Measurements from ENCODE around the gene PRAC1.
"Not testable (repeated sequence)": the region's sequence is repeated elsewhere in the genome, so short reads cannot be mapped to it uniquely, and the experiment has no call there.

The PRAC1 gene

GRCh38 chr17:48727415-48728175 is 5.3 kb upstream of the PRAC1 start:
- in situ Hi-C loops (cut with HindIII; ENCODE audit: low sequenced_read_pairs), result no loop called here

DNA sequence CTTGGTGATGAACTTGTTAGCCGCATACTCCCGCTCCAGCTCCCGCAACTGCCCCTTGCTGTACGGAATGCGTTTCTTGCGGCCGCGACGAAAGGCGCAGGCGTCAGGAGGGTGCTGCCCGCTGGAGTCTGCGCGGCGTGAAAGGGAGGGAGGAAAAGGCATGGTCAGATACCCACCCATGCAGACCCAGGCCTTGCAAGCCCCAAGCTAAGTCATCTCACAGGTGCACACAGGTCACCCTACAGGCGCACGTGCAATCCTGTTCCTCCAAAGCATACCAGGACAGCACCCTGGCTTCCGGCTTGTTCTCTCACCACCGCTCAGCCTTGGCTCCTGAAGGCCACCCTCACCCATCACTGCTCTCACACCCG is 4.6 kb upstream of the PRAC1 start:
- in situ Hi-C loops (cut with HindIII; ENCODE audit: low sequenced_read_pairs), result no loop called here

DNA sequence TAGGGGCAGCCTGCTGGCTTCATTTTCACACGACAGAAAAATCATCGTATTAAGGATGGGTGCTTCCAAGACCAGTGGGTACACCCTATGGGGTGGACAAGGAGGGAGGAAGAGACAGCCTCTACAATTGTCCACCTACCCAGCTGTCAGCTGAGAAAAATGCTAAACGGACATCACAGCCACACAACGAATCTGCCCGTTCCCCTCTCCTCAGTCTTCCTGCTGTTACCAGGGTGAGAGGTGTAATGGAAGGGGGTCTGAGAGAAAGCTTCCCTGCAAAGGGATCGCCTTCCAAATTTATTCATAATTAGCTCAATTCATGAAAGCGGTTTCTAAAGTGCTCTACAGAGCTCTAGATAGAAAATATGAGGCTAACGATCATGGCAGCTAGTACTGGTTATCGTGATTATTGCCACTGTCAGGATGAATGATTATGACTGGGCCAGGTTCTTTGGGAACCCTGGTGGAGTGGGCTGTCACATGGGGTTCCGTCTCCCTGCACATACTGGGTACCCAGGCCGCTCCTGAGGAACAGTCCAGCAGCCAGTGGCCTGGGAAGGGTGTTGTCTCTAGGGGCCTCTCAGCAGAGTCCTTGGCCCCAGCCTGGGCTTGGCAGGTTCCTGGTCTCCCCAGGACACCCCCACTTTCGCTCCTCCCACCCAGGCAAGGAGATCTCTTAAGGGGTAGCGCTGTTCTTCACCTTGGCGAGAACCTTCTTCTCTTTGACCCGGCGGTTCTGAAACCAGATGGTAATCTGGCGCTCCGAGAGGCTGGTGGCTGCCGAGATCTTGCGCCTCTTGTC is 4.0 kb upstream of the PRAC1 start:
- in situ Hi-C loops (cut with HindIII; ENCODE audit: low sequenced_read_pairs), result no loop called here

DNA sequence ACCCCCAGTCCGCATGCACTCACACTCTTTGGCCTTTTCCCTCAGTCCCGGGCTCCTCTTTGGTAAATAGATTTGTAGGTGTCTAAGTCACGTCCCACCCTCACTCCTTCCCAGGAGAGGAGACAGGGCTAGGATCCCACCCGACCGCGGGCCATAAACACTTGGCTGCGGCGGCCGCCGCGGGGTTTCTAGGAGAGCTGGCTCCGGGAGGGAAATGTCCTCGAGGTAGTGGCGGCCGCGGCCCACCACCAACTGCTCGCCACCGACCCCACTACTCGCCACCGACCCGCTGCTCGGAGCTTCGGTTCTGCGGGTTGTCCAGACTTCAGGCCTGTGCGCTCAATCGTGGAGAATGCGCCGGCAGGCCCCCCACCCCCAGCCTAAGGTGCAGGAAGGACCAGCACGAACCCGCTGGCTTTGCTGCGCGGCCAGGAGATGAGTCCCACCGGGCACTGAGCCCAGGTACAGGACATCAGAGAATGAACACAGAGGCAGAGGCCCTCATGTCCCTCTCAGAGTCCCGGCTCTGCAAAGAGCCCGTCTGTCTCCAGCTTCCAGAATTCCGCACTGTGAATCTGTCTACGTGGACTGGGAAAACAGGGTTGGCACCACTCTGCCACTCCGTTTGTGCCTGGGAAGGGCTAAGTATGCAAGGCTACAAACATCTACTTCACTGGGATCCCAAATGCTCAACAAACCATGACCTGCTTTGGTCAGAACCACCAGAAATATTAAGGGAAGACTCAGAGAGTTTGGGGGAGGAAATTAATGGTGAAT is 3.2 kb upstream of the PRAC1 start:
- in situ Hi-C loops (cut with HindIII; ENCODE audit: low sequenced_read_pairs), result no loop called here

DNA sequence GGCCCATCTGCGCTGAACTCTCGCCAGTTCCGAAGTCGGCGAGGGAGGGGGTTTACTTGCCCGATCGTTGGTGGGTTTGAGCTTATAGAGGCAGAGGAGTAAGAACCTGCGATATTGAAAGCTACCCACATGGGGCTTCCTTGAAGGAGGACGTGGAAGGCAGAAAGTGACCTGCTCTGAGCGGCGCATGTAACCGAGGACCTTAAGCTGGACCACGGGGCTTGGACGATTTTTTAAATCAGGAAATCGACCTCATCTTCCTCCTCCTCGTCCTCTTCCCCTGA is 2.6 kb upstream of the PRAC1 start:
- in situ Hi-C loops (cut with HindIII; ENCODE audit: low sequenced_read_pairs), result no loop called here

DNA sequence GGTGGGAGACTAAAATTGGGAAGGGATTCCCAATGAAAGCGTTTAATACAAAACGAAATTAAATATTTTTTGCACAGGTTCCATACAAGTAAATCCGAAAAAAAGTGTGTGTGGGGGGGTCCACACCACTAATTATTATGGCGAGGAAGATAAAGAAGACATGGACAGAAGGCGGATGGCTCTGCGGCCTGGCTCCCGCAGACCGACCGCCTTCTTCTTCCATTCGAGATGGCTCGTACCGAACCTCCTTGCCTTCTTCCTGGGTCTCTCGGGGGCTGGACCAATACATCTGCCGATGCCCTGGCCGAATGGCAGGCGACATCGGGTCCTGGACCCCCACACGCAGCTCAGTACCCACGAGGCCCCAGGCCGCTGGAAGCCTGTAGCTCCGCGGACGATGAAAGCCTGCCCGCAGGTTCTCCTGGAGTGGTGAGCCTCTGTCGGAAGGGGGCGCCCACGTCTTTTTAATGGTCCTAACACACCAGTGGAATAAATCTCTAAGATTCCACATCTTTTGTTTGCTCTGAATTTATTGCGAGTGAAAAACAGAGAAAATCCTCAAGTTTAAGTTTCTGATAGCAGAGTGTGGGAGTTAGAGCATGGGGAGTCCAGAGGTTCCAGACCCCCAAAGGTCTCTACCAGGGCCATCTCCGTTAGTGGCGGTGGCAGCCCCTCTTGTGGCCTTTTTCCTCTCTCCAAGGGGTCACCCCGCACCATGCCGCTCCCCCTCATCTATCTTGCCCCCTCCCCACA is 2.1 kb upstream of the PRAC1 start:
- in situ Hi-C loops (cut with HindIII; ENCODE audit: low sequenced_read_pairs), result no loop called here

DNA sequence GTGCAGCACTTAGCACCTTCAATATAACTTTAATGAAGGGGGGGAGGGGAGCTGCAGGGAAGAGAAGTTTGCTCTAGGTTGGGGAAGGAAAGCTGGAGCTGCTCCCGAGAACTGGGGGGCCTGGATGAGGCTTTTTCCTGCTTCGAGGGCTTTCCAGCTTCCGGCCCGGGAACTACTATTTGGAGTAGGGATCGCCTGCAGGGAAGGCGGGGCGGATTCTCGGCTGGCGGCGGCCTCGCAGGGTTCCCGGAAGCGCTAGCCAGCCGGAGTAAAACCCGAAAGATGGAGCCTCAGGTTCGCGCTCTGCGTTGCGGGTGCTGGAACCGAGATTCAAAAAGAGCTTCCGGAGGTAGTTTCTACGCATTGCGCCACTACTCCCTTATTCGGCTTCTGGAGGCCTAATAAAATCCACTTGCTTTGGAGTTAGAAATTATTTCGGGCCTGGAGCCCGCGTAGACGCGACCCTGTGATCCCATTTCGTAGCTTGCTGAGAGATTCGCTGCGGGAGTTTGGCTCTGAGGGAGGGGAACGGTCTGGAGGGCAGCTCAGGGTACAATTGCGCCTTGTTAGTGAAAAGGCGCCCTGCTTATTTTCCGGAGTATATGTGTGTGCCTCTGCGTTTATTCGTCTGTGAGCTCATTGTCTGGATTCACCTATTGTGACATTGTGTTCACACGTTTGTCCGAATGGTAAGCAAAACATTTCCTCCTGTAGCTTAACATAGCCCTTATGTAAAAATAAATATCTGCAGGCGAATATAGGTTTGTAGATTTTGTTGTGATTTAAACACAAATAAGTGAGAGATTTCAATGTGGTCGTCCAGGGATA is 1.3 kb upstream of the PRAC1 start:
- in situ Hi-C loops (cut with HindIII; ENCODE audit: low sequenced_read_pairs), result no loop called here

- in situ Hi-C loops (cut with HindIII; ENCODE audit: low sequenced_read_pairs), result no loop called here
Measured at GRCh38 chr17:48722915-48723422, 651 bp upstream of the PRAC1 start, which contains the start of gene PRAC2. Gene PRAC2, plus strand, starts transcription at chr17:48723185. Its CDS starts 1,226 bp downstream, at chr17:48724411.

DNA sequence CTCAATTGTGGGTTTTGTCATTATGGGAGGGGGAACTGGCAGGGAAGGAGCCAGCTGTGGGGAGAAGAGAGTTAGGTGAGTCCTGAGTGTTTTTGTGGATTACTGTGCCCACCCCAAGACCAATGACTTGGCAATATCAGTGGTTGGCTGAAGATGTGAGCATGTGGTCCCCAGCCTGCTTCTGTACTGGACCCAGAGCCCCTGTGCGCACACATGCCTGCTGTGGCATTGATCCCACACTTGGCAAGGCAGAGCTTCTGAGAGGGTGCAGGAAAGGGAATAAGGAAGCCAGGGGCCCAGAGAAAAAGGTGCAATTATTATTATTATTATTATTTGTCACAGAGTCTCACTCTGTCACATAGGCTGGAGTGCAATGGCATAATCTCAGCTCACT is 1.3 kb downstream of the PRAC1 start:
- in situ Hi-C loops (cut with HindIII; ENCODE audit: low sequenced_read_pairs), result no loop called here

GRCh38 chr17:48720266-48721008 is 1.9 kb downstream of the PRAC1 start:
- in situ Hi-C loops (cut with HindIII; ENCODE audit: low sequenced_read_pairs), result no loop called here

DNA sequence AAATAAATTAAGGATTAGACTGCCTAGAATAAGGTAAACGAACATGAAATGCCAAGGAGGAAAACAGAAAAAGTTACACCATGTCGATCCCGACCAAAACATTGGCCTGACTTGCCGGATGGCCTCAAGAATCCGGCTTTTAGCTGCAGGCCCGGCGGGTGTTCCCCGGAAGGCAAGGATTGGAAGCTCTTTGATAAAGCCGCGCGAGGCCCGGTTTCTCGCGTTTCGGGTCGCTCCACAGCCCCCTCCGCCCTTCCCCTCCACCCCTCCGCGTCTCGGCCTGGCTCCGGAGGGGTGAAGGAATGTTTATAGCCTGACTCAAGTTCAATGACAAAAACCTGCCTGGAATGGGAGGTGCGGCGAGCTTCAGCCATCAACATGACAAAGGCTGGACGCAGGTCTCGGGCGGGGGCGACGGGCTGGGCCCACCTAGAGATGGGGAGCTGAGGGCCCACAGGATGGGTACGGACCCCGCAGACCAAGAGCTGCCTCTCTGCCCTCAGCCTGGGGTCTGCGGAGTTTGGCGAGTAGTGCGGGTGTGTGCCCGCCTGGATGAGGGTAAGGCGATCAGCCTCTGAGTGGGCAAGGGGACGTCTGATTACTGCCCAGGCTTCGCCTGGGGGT is 2.6 kb downstream of the PRAC1 start:
- in situ Hi-C loops (cut with HindIII; ENCODE audit: low sequenced_read_pairs), result no loop called here

DNA sequence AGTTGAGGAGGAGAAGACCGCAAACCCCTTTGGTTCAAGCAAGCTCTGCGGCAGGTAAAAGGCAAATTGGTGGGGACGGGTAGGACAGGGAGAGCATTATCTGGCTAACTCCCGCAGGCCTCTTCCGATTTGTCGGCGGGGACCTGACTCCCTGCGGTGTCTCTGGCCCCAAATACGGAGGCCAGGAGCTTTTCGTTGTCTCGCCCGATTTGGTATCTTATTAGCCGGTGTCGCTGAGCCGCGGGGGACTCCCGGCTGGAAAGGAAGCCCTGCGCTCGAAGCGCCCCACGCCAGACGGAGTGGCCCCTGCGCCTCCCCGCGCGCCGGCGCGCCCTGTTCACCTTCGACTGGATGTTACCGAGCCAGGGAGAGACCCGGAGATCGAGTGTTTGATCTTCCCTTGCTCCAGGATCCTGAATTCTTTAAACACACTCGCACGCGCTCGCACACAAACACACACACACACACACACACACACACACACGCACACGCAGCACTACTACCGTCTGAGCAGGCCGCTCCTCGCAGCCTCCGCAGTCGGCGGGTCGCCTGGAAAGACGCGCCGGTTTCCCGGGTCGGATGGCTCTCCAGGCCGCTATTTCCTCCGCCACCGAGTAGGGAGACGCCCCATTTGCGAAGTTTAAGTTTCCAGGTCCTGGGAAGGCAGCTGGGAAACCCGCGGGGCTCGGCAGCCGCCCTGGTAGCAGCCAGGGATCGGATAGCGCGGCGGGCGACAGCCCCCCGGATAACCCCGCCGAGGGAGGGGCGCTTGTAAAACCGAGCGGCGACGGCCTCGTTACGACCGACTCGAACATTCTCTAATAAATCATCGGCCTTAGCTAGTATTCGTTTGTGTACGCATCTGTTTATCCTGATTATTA is 3.3 kb downstream of the PRAC1 start:
- in situ Hi-C loops (cut with HindIII; ENCODE audit: low sequenced_read_pairs), result no loop called here

DNA sequence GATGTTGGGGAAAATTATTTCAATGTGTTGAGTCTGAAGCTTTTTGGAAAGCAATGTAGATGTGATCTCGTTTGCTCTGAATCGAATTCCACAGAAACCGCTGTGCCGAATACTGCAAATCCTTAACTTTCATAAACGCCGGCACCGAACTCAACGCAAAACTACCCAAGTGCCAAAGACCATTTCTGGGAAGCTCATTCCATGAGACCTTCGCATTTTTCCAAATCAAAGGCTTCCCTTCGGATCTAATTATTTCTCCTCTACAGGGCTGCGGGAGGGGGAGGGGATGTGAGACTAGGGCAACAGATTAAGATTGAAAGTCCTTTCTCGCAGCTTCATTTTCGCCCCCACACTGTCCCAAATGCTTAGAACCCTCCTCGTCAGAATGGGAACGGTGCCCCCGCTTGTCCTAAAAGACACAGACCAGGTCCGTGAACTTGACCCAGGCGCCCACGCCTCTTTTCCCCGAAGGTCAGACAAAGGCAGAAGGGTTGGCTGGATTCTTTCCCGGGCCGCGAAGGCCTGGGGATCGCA is 4.0 kb downstream of the PRAC1 start:
- in situ Hi-C loops (cut with HindIII; ENCODE audit: low sequenced_read_pairs), result no loop called here

GRCh38 chr17:48717367-48718226 is 4.7 kb downstream of the PRAC1 start:
- in situ Hi-C loops (cut with HindIII; ENCODE audit: low sequenced_read_pairs), result no loop called here

DNA sequence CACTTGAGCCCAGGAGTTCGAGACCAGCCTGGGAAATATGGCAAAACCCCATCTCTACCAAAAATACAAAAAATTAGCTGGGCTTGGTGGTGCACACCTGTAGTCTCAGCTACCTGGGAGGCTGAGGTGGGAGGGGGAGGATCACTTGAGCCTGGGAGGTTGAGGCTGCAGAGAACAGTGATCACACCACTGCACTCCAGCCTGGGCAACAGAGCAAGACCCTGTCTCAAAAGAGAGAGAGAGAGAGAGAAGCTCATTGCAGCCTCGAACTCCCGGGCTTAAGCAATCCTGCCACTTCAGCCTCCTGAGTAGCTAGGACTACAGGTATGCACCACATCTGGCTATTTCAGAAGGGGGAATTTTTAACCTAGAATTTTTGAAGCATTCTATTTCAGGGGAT is 5.8 kb downstream of the PRAC1 start:
- in situ Hi-C loops (cut with HindIII; ENCODE audit: low sequenced_read_pairs), result not testable (repeated sequence)

GRCh38 chr17:48715496-48716399 is 6.6 kb downstream of the PRAC1 start:
- in situ Hi-C loops (cut with HindIII; ENCODE audit: low sequenced_read_pairs), result no loop called here

Measured in DLD1 (cell line).